Endometrium (tissue), 2 donors: ENCODE data around the gene TMEM235.
"Not testable (repeated sequence)": the region's sequence is repeated elsewhere in the genome, so short reads cannot be mapped to it uniquely, and the experiment has no call there.

Source experiments
- FAIRE-seq: peaks from 2 replicates; lab custom pipeline; 2012; peaks lifted over from hg19 to GRCh38; lab: Jason Lieb, UNC
- donor health status: control.
- donor health status: control.

TMEM235 gene

DNA sequence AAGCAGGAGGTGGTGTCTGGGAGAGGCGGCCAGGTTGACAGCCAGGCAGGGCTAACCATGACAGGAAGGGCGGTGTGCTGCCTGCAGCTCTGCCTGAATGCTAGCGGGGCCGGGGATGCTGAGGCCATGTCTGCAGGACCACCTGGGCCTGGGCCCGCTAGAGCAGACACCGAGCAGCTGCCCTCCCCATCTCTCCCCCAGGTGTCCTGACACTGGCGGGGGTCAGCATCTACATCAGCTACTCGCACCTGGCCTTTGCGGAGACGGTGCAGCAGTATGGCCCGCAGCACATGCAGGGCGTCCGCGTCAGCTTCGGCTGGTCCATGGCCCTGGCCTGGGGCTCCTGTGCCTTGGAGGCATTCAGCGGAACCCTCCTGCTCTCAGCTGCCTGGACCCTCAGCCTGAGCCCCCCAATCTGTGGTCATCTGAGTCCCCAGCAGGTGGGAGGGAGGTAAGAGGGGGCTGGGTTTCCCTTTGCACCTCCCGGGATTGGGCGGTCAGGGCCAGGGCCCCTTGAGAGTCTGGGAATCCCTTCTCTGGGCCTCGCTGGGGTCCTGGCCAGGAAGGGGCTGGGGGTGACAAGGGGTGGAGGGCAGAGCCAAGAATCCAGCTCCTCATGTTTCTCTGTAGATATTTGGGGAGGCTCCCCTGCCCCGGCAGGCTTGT, 7.5 kb downstream of the TMEM235 start:
- no peak for FAIRE-seq

DNA sequence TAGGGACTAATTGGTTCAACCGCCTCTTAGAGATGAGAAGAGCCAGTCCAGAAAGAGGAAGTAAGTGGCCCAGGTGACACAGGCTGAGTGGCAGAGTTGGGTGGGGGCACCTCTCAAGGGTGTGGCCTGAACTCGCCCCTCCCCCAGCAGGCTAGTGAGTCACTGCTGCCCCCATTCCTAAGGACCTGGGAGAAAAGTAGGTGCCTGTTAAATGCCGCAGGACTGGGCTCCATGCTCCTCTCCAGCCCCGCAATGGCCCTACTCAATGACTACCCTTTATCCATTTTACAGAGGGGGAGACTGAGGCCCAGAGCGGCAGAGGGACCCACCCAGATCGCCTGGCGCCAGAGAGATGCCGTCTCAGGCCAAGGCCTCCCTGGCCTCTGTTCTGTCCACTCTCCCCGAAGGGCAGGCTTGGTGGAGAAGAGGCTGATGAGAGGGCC, 8.1 kb downstream of the TMEM235 start:
- no peak for FAIRE-seq

DNA sequence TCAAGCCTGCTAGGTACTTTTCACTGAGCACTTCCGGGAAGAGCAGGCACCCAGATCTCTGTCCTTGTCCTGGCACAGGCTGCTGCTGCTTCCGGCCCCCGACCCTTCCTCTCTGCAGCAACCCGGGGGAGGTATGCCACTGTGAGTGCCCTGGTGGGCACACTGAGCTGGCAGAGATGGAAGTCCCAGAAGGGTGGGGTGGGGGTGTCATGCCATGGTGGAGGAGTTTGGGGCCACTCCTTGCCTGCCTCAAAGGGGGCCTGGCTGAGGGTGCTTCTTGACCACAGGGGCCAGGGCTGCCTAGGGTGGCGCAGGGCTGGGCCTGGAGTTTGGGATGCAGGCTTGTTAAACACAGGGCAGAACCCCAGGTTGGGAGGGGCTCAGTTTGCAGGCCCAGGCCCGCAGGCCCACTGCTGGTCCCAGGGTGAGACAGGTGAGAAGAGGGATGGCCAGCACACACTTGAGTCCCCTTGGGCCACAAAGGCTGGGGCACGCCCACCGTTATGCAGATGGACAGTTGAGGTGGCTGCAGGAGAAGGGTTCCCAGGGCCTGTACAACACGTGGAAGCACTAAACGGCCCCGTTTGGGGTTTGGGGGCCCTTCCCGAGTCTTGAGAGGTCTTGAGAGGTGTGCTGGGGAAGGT, 8.7 kb downstream of the TMEM235 start:
- FAIRE-seq: no peak

DNA sequence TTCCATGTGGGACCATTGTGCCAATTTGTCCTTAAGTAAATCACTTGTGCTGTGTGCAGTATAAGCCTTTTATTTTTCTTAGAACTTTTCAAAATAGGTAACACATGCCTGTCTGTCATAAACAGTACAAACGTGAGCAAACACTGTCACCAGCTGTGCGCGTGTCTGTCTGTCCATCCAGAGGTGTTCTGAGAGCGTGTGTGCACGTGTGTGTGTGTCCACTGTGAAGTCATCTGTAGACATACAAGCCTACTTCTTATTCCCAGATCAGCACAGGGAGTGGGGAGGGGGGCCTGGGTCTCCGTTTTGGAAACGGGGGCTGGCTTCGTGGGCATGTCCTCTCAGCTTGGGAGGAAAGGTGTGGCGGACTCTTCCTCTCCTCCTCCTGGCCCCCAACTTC, 9.4 kb downstream of the TMEM235 start:
- FAIRE-seq: no peak

- no peak for FAIRE-seq
Measured at GRCh38 chr17:78241277-78242023, 10.0 kb downstream of the TMEM235 start.

DNA sequence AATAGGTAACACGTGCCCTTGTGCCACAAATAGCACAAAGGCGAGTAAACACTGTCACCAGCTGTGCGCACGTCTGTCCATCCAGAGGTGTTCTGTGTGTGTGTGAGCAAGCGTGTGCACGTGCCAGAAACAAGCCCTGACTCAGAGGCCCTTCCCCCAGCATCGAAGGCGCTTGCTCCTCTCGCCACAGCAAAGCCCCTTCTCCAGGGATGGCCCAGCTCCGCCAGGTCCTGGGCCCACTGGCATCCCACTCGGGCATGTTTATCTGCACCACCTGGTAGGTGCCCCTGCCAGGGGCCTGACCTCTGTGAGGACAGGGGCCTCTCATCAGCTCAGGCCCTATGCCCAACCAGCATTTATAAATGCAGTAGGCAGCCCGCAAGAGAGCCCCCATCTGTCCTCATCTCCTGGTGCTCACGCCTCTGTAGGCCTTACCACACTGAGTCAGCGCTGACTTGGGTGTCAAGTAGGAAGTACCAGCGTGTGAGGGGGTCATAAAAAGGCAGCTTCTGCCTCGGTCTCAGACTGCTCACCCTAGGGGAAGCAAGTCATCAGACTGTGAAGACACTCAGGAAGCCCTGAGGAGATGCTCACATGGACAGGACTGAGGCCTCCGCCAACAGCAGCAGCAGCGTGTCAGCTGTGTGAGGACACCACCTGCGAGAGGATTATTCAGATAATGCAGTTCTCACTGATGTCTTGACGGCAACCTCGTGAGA, 10.8 kb downstream of the TMEM235 start:
- no peak for FAIRE-seq

DNA sequence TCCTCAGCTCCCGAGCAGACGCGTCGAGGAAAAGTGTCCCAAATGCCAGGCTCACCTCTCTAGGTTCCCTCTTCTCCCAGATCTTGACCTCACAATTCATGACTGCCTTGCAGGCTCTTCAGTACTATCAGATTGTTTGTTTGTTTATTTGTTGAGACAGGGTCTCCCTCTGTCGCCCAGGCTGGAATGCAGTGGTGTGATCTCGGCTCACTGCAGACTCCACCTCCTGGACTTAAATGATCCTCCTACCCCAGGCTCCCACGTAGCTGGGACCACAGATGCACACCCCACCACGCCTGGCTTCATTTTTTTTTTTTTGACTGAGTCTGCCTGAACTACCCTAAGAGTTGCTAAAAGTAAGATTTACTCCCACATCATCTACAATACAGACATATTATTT, 15.9 kb downstream of the TMEM235 start:
- no peak for FAIRE-seq

- no peak for FAIRE-seq
Measured at GRCh38 chr17:78248051-78248914, 16.9 kb downstream of the TMEM235 start.

- no peak for FAIRE-seq
Measured at GRCh38 chr17:78249074-78249817, 17.8 kb downstream of the TMEM235 start.

DNA sequence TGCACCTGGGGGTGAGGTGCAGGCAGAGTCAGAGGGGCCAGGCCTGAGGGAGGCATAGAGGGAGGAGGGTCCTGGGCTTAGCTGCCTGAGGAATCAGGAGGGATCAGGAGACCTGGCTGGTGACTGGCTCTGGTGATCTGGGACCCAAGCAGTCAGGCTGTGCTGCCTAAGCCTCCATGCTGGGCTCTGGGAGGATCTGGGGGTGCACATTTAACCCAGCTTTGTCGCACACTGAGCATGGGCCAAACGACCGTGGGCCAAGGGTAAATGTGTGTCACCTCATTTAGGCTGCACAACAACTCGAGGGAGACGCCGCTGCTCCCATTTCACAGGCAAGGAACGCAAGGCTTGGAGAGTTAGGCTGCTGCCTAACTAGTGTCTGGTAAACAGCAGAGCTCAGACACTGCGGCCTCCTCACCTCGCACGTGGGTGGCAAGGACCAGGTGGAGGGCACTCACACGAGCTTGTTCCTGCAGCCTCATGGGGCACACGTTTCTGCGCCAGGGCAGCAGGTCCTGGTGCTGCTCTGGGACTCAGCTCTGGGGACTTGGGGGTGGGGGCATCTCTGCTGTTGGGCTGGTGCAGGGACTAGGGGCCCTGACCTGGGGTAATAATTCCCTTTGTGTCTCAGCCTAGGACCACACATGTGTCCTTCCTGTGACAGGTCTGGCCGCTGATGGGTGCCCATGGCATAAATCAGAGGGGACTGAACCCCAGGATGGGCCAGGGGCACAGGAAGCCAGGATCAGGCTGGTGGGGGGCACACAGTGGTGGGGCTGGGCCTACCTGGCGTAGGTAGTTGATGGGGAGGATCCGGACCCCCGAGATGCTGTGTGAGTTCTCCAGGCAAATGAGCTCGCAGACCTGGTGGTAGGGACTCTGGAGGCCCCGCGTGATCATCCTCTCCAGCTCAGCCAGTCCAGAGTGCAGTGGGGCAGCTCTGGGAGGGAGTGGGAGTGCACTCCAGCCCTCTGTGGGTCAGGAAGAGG, 18.7 kb downstream of the TMEM235 start:
- no peak for FAIRE-seq

GRCh38 chr17:78250891-78251772, 19.7 kb downstream of the TMEM235 start:
- no peak for FAIRE-seq

GRCh38 chr17:78251773-78252103, 20.3 kb downstream of the TMEM235 start:
- no peak for FAIRE-seq

- FAIRE-seq: no peak
Measured at GRCh38 chr17:78252111-78252634, 20.7 kb downstream of the TMEM235 start.

DNA sequence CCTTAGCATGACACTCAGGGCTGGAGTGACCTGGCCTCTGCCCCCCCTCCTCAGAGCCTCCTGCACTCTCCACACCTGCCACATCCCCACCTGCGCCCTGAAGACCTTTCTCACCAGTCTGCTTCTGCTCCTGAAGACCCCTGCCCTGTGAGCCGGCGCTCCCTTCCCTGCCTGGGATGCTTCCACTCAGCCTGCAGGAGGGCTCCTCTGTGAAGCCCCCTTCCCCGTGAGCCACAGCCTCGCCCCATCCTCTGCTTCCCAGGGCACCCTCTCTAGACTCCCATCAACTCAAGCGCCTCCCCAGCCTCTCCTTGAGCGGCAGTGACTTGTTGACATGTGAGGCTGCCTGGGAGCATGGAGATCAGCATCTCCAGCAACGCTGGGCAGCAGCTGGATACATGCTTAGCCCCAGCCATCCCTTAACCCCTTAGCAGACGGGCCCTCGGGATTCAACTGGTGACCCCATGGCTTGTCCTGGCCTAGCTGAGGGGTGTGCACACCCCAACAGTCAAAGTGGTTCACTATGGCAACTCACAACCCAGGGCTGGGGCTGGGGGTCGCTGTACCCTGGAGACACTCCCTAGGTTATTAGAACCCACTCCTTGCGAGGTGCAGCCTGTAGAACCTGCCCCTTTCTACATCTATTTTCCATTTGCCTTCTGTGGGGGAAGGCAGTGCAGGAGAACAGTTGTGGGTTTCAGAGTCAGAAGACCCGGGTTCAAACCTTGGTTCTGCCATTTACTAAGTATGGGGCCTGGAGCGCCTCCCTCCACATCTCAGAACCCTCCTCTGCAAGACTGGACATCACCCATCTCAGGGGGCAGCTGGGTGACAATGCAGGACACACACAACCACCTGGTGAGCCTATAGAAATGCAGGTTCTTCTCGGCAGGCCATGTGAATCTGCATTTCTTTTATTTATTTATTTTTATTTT, 21.5 kb downstream of the TMEM235 start:
- FAIRE-seq: no peak

GRCh38 chr17:78253636-78253945, 22.2 kb downstream of the TMEM235 start:
- FAIRE-seq: not testable (repeated sequence)

DNA sequence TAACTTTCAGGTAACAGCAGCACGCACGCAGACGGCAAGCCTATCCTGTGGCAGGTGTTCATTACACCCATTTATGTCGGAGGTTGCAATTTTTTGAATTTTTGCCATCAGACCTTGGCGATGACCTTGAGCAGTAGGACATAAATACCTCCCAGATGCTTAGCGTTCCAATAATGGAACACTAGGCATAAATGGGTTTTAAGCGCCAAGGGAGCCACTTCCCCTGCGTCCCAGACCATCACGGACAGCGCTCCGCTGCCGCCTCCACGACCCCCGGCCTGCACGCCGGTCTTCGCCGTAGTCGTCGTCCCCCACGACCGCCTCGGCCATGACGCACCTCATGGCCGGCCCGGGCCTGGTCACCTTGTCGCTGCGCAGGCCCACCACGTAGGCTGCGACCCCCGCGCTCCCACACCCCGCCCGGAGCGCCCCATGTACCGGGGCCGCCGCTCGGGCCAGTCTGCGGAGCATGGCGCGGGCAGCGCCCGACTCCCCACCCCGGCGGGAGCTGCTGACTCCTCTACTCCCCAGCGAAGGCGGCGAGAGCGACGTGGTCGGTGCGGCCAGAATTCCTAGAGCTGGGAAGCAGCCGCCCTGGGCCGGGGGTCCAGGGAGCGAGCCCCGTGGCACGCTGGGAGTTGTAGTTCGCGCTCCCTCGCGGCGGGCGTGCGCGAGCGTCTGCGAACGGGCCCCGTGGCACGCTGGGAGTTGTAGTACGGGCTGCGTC, 22.7 kb downstream of the TMEM235 start:
- FAIRE-seq: no peak
